ENCODE results near the gene PLA1A.

GRCh38 chr3:119604878-119605277 lies 7.2 kb downstream of the PLA1A start:
- TF ChIP-seq CTCF (IDR thresholded peaks at IDR 0.05) (no peak), POLR2A (IDR thresholded peaks at IDR 0.05) (no peak)

Measured in thyroid gland (tissue), 4 donors.